SK-N-SH (cell line): ENCODE results near the gene BIRC7.

ENCODE experiments used
- CTCF ChIP-seq: fragments of 200-600 bp; sonication (generic); IDR thresholded peaks from 2 replicates; pipeline ENCODE4 v1.6.1; 2017; ENCODE audit warnings: antibody characterized with exemption, mild to moderate bottlenecking, moderate library complexity
- EP300 ChIP-seq, 2 experiments: IDR thresholded peaks; 2 replicates each; pipeline versions ENCODE4 v1.4.0 to v1.6.1; 2012; ENCODE audit warnings: borderline replicate concordance in 1 of 2, low read depth in 1 of 2, low read length in 1 of 2
- EZH2phosphoT487 ChIP-seq: fragments of 200-600 bp; sonication (generic); IDR thresholded peaks from 2 replicates; pipeline ENCODE4 v1.6.1; 2017; ENCODE audit warnings: low read depth, mixed run types, mild to moderate bottlenecking, antibody characterized with exemption, moderate library complexity, borderline replicate concordance
- FOXM1 ChIP-seq: IDR thresholded peaks from 2 replicates; pipeline ENCODE4 v1.4.0; 2012; ENCODE audit warnings: low read depth, mild to moderate bottlenecking
- MAX ChIP-seq: IDR thresholded peaks from 2 replicates; pipeline ENCODE4 v1.4.0; 2012; ENCODE audit warnings: low read depth
- MXI1 ChIP-seq: IDR thresholded peaks from 2 replicates; pipeline ENCODE4 v1.6.1; 2012; ENCODE audit warnings: mild to moderate bottlenecking, low read depth, low read length, improper control_type of control experiment
- POLR2AphosphoS5 ChIP-seq: IDR thresholded peaks from 2 replicates; pipeline ENCODE4 v1.6.1; 2012; ENCODE audit warnings: low read depth, low read length
- RAD21 ChIP-seq: IDR thresholded peaks from 2 replicates; pipeline ENCODE4 v1.6.1; 2012; ENCODE audit warnings: mild to moderate bottlenecking, low read length
- RFX5 ChIP-seq: IDR thresholded peaks from 2 replicates; pipeline ENCODE4 v1.6.1; 2012; ENCODE audit warnings: mild to moderate bottlenecking, improper control_type of control experiment, low read length
- RXRA ChIP-seq: IDR thresholded peaks from 2 replicates; pipeline ENCODE4 v1.4.0; 2012; ENCODE audit warnings: low read depth, mild to moderate bottlenecking, borderline replicate concordance
- USF2 ChIP-seq: fragments of 150-350 bp; IDR thresholded peaks from 2 replicates; pipeline ENCODE4 v1.6.1; 2017; ENCODE audit warnings: antibody characterized with exemption, low read length, low read depth, borderline replicate concordance
- YY1 ChIP-seq: IDR thresholded peaks from 2 replicates; pipeline ENCODE4 v1.4.0; 2012; ENCODE audit warnings: low read depth, mild to moderate bottlenecking

GRCh38 chr20:63212792-63213191, 22.9 kb upstream of the BIRC7 start:
- TF ChIP-seq FOXM1 (no peak), CTCF (no peak), EZH2phosphoT487 (no peak), RFX5 (no peak), RAD21 (no peak), POLR2AphosphoS5 (no peak), MAX (no peak), EP300 (IDR thresholded peaks at IDR 0.05; ENCODE audit: borderline replicate concordance in 1 of 2, low read depth in 1 of 2, low read length in 1 of 2) (no peak), YY1 (no peak), USF2 (no peak), MXI1 (no peak), RXRA (no peak)
